GM12878 (cell line): Measurements from ENCODE around the gene ZCCHC3. TPM values are rescaled to one million over a fixed set of nuclear protein-coding genes. Genes with fewer than 3 reads are reported as not detected.

ENCODE experiments used
- CBX5 ChIP-seq: sonication (generic); IDR thresholded peaks from 2 replicates; pipeline ENCODE4 v1.6.1; 2016; ENCODE audit warnings: low read depth, moderate library complexity, mild to moderate bottlenecking, inconsistent platforms
- CEBPZ ChIP-seq: fragments of 150-350 bp; IDR thresholded peaks from 2 replicates; pipeline ENCODE4 v1.6.1; 2016; ENCODE audit warnings: low read depth, low read length
- TBL1XR1 ChIP-seq: IDR thresholded peaks from 2 replicates; pipeline ENCODE4 v1.6.1; 2012; ENCODE audit warnings: low read depth, low read length, improper control_type of control experiment
- ZBTB11 ChIP-seq: fragments of 450-650 bp; formaldehyde crosslinking; IDR thresholded peaks from 2 replicates; pipeline ENCODE4 v1.5.0; 2022; ENCODE audit warnings: mild to moderate bottlenecking, missing genetic modification characterization
- ZNF384 ChIP-seq: IDR thresholded peaks from 2 replicates; pipeline ENCODE4 v1.6.1; 2012; ENCODE audit warnings: low read depth, mild to moderate bottlenecking, low read length, improper control_type of control experiment, borderline replicate concordance
- polyA plus RNA-seq, 11 experiments: library from polyadenylated mRNA; depleted of rRNA in 4 of 11; unstranded in 6 of 11; stranded (reverse) in 5 of 11; fragments of >200 nt; fragmentation: Nextera tagmentation in 4 of 11; fragmentation: Illumina TruSeq in 1 of 11; extraction: Ambion mirVana in 4 of 11; extraction: Trizol in 1 of 11; gene quantifications; 1 replicate in 1 of 11; 2 replicates in 10 of 11; pipeline versions ENCODE4 v1.2.1 to v1.2.3, GENCODE V29; 2011 to 2016; ENCODE audit warnings: inconsistent platforms in 2 of 11, missing spikeins in 2 of 11, low read depth in 1 of 11
- total RNA-seq, 4 experiments: library from RNA; depleted of rRNA in 3 of 4; stranded (reverse); fragments of >200 nt in 3 of 4; fragmentation: Illumina TruSeq in 1 of 4; extraction: Trizol in 1 of 4; gene quantifications; 2 replicates each; pipeline versions ENCODE4 v1.2.1 to v1.2.3, GENCODE V29; 2013 to 2021

The ZCCHC3 gene
- total and polyA plus RNA-seq, 10 of the 15 experiments (the other 5 are each of a cell fraction or from before 2014, with no cell fraction given): 5.3 to 36.1 (median 17.2) TPM

GRCh38 chr20:343107-343506 is 45.7 kb downstream of the ZCCHC3 start (continued):
- no peak for TF ChIP-seq ZBTB11 (CRISPR knock-in tag)
- TF ChIP-seq CEBPZ: no peak
- no peak for TF ChIP-seq ZNF384
- TF ChIP-seq CBX5: no peak
- no peak for TF ChIP-seq TBL1XR1
